Chondrocyte (in vitro differentiated cells): ENCODE measurements around the gene MEMO1. TPM values are rescaled to one million over a fixed set of nuclear protein-coding genes. Genes with fewer than 3 reads are reported as not detected.
"Not testable (repeated sequence)": the region's sequence is repeated elsewhere in the genome, so short reads cannot be mapped to it uniquely, and the experiment has no call there.

Experiments
- DNase-seq: peaks from one replicate; pipeline ENCODE4 v3.0.0; 2021; ENCODE audit warnings: mixed read lengths, low spot score
- H3K27ac Mint-ChIP-seq: one replicate; pipeline ENCODE4 v1.8.0; 2021; ENCODE audit warnings: mild to moderate bottlenecking, moderate library complexity, mixed read lengths; ENCODE audit not compliant: unreplicated experiment
- H3K27me3 Mint-ChIP-seq: 2 replicates; pipeline ENCODE4 v1.8.0; 2021; ENCODE audit warnings: low read depth, mixed read lengths
- H3K36me3 Mint-ChIP-seq: 2 replicates; pipeline ENCODE4 v1.8.0; 2021; ENCODE audit warnings: low read depth, mixed read lengths
- H3K4me1 Mint-ChIP-seq: 2 replicates; pipeline ENCODE4 v1.8.0; 2021; ENCODE audit warnings: low read depth, mild to moderate bottlenecking, mixed read lengths
- H3K4me3 Mint-ChIP-seq: one replicate; pipeline ENCODE4 v1.8.0; 2021; ENCODE audit warnings: mild to moderate bottlenecking, moderate library complexity, mixed read lengths; ENCODE audit not compliant: unreplicated experiment
- H3K9me3 Mint-ChIP-seq: 2 replicates; pipeline ENCODE4 v1.8.0; 2021; ENCODE audit warnings: low read depth, mixed read lengths
- CTCF ChIP-seq: fragments of 200-600 bp; sonication (generic); IDR thresholded peaks from 2 replicates; pipeline ENCODE4 v1.5.0; 2021; ENCODE audit warnings: antibody characterized with exemption, mild to moderate bottlenecking, moderate library complexity
- total RNA-seq: library from RNA; stranded (reverse); gene quantifications from 3 replicates; pipeline ENCODE4 v1.2.1, GENCODE V29; 2021

Gene MEMO1
- total RNA-seq, 1 donor from 2014 or later: 41.9 TPM

GRCh38 chr2:31965094-31965493 is 45.7 kb downstream of the MEMO1 start:
- no peaks in the 10 kb centered on the region for H3K27me3 Mint-ChIP-seq
- H3K9me3 Mint-ChIP-seq: no peaks in the 10 kb centered on the region
- TF ChIP-seq CTCF: no peak
- H3K27ac Mint-ChIP-seq: no peak overlapping the region
- DNase-seq: no peak
- no peaks in the 10 kb centered on the region for H3K36me3 Mint-ChIP-seq
- no peak overlapping the region for H3K4me3 Mint-ChIP-seq
- peaks cover 10% of the 10 kb centered on the region for H3K4me1 Mint-ChIP-seq

- Mint-ChIP-seq H3K9me3 (no peaks in the 10 kb centered on the region), H3K27me3 (no peaks in the 10 kb centered on the region), H3K4me3 (no peak overlapping the region), H3K36me3 (no peaks in the 10 kb centered on the region), H3K27ac (no peak overlapping the region), H3K4me1 (peaks cover 29% of the 10 kb centered on the region)
- DNase-seq: no peak
- no peak for TF ChIP-seq CTCF
These were observed 47.9 kb downstream of the MEMO1 start for GRCh38 chr2:31962757-31963361.

- Mint-ChIP-seq H3K27ac (no peak overlapping the region), H3K4me3 (no peak overlapping the region), H3K27me3 (no peaks in the 10 kb centered on the region), H3K9me3 (no peaks in the 10 kb centered on the region), H3K36me3 (no peaks in the 10 kb centered on the region), H3K4me1 (peaks cover 31% of the 10 kb centered on the region)
- no peak for DNase-seq
- TF ChIP-seq CTCF: no peak
These were observed 52.6 kb downstream of the MEMO1 start for GRCh38 chr2:31958140-31958717.

GRCh38 chr2:31957354-31958139 is 53.3 kb downstream of the MEMO1 start:
- Mint-ChIP-seq H3K27ac (no peak overlapping the region), H3K9me3 (no peaks in the 10 kb centered on the region), H3K27me3 (no peaks in the 10 kb centered on the region), H3K4me3 (no peak overlapping the region), H3K36me3 (no peaks in the 10 kb centered on the region), H3K4me1 (peaks cover 27% of the 10 kb centered on the region)
- TF ChIP-seq CTCF: no peak
- no peak for DNase-seq

- H3K27me3 Mint-ChIP-seq, DNase-seq, H3K9me3 Mint-ChIP-seq, H3K27ac Mint-ChIP-seq, H3K4me3 Mint-ChIP-seq, H3K36me3 Mint-ChIP-seq: not testable (repeated sequence)
- H3K4me1 Mint-ChIP-seq: peaks cover 23% of the 10 kb centered on the region
These were observed 53.9 kb downstream of the MEMO1 start for GRCh38 chr2:31956934-31957333.
